NCI-H146 (cell line): ENCODE measurements around the gene CGB1.
A peak's percentile ranks its signal among the peaks of the same experiment; 100 is the strongest.
"Not testable (repeated sequence)": the region's sequence is repeated elsewhere in the genome, so short reads cannot be mapped to it uniquely, and the experiment has no call there.

Source experiments
- DNase-seq: peaks from one replicate; lab custom pipeline; 2025; lab: John Stamatoyannopoulos, UW

CGB1 gene

DNA sequence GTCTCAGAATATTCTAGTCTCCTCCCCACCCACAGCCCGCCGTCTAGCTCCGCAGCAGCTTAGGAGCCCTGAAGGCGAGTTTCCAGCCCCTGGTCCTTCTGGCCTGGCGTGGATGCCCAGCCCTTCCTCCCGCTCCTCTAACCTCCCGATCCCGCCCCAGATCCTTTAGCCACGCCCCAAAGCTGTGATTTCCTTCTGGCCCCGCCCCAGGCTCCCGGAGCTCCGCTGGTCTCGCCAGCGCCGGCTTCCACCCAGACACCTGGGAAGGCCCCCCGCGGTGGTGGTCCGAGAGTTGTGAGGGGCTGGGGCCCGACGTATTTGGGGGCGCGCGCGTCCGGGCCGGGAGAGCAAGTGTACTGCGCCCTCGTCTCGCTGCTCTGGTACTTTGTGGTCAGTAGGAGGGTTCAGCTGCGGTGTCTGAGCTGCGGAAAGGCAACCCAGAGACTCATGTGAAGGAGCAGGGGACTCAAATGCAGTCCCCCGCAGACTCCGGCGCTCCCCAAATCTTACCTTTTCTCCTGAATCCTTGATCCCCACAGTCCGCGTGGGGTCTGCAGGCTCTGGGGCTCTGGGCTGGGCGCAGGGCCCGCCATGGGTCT is 21.0 kb upstream of the CGB1 start, which contains the start of gene CGB7:
Gene CGB7 (minus strand): TSS at position 114 of the 599 bp plus-strand sequence. CDS start 2,374 bp downstream, outside the sequence.
- peak; percentile 56 for DNase-seq

DNA sequence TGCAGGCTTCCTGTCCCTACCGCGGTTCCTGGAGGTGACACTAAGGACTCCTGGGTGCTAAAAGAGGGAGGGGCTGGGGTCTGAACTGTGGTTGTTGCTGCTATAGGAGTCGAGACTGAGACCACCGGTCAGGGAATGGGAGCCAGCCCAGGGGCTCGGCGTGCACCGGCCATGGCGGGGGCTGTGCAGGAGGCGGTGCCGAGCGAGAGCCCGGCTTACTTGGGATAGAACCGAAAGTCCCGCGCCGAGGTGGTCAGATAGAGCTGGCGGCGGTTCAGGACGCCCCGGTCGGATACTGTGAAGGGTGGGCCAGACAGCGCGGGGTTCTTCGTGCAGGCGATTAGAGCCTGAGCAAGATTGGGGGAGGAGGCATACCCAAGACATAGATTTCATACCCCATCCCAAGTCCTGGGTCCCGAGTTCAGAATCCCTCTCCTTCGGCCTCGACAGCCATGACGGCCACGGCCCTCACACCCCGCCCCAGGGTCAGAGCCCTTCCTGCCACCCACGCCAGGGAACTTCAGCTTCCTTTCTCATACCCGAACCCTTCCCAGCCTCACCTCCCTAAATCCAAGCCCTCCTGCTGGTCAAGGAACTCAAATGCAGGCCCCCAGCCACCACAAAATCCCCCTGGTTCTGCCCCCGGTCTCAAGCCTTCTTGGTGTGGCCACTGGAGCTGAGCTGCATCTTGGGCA is 20.4 kb upstream of the CGB1 start:
- DNase-seq = not testable (repeated sequence)

DNA sequence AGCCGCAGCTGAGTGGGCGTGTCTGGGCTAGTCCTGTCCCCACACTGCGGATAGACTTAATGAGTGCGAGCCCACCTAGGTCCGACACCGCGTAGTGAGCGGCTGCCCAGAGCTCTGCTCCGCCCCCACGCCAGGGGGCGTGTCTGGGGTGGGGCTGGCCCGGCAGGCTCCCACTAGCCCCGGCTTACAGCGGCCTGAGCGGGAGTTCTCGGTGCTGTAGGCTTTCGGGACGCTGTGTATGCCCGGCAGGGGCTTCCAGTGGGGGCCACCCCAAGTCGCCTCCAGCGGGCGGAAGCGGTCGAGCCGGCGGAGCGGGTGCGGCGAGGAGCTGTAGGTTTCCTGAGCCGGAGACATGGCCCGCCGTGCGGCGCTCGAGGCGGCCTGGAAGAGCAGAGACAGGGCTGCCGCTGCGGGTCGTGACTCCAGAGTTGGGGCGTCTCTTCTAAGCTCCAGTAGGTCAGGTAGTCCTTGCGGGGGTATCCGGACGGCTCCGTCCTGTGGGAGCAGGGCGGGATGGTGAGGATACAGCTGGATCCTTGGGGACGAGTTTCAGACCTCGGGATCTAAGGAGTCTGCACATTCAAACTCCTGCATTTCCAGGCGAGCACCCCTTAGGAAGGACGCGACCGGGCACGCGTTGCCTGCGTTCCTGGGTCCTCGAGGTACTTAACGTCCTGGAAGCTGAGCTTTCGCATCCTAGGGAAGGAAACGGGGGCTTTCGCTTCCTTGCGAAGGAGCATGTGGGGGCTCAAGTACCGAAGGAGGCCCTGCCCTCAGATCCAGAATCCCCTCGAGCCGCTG is 19.6 kb upstream of the CGB1 start:
- DNase-seq = peak; percentile 59

DNA sequence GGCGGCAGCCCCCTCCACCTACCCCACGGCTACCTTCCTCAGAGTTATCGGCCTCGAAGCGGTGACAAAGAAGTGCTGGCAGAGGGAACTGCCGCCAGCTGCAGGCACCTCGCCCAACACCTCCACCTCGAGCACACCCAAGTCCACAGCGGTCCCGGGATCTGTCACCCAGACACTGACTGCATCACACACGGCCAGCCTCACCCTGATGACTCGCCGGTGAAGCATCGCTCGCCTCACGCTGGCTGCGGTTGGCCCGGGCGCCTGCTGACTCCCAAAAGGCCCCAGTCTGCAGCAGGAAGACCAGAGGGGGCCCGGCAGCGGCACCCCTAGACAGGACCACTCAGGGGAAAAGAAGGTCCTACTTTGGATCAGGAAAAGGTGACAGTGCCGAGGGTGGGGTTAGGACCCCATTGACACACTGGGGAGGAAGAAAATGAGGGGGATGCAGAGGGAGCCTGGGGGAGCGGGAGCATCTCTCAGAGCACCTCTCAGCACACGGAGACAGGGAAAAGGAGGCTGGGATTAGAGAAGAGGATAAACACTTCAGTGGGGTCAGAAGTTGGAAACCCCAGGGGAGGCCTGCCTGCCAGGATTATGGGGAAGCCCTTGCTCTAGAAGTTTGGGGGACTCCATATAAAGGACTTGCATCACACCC is 13.8 kb upstream of the CGB1 start:
- DNase-seq = not testable (repeated sequence)

DNA sequence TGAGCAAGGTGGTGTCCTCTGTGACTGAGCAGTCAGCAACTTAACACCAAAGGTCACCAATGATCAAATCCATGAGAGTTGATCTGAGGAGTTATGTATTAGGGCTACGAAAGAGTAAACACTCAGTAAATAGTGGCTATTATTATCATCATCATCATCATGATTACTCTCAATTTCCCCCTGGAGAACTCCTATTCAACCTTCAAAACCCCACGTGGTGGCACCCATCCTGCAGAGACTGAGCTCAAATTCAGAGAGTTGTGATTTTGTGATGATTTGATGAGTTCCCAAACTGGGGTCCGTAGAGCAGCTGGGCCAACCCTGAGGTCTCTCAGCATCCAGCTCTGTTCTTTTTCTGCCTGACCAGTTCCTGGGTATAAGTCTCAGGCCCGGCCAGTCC is 13.1 kb upstream of the CGB1 start:
- not testable (repeated sequence) for DNase-seq

DNA sequence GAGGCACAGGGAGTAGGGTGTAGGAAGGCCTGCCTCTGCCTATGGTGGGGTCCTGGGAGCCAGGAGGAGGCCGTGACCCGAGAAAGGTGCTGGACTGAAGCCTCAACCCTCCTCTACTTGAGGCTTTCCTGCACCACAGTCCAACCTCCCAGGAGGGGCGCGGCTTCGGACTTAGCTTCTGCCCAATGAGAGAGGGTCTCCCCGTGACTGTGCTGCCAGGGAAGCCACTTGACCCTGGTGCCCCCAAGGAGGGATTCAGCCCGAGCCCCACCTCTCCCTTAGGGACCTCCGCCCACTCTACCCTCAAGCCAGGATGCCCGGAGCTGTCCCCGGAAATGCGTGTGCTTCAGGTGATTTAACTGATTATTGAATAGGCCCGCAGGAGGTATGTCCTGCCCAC is 12.3 kb upstream of the CGB1 start, which contains the start of gene CGB8:
Gene CGB8 (minus strand): TSS at position 101 of the 400 bp plus-strand sequence. CDS start 372 bp downstream, outside the sequence.
- not testable (repeated sequence) for DNase-seq

DNA sequence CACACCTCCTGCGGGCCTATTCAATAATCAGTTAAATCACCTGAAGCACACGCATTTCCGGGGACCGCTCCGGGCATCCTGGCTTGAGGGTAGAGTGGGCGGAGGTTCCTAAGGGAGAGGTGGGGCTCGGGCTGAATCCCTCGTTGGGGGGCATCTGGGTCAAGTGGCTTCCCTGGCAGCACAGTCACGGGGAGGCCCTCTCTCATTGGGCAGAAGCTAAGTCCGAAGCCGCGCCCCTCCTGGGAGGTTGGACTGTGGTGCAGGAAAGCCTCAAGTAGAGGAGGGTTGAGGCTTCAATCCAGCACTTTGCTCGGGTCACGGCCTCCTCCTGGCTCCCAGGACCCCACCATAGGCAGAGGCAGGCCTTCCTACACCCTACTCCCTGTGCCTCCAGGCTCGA is 6.9 kb upstream of the CGB1 start, which contains the start of gene CGB5:
Gene CGB5 (plus strand): TSS at position 301 of the 400 bp plus-strand sequence. CDS start 362 bp downstream, outside the sequence.
- DNase-seq = peak; percentile 30

DNA sequence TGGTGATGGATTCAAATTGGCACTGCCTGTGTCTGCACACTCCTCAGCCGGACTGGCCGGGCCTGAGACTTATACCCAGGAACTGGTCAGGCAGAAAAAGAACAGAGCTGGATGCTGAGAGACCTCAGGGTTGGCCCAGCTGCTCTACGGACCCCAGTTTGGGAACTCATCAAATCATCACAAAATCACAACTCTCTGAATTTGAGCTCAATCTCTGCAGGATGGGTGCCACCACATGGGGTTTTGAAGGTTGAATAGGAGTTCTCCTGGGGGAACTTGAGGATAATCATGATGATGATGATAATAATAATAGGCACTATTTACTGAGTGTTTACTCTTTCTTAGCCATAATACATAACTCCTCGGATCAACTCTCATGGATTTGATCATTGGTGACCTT is 6.0 kb upstream of the CGB1 start:
- DNase-seq = not testable (repeated sequence)

DNA sequence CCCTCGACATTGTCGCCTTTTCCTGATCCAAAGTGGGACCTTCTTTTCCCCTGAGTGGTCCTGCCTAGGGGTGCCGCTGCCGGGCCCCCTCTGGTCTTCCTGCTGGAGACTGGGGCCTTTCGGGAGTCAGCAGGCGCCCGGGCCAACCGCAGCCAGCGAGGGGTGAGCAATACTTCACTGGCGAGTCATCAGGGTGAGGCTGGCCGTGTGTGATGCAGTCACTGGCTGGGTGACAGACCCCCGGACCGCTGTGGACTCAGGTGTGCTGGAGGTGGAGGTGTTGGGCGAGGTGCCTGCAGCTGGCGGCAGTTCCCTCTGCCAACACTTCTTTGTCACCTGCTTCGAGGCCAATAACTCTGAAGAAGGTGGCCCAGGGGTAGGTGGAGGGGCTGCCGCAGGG is 5.5 kb upstream of the CGB1 start:
- no peak for DNase-seq

DNA sequence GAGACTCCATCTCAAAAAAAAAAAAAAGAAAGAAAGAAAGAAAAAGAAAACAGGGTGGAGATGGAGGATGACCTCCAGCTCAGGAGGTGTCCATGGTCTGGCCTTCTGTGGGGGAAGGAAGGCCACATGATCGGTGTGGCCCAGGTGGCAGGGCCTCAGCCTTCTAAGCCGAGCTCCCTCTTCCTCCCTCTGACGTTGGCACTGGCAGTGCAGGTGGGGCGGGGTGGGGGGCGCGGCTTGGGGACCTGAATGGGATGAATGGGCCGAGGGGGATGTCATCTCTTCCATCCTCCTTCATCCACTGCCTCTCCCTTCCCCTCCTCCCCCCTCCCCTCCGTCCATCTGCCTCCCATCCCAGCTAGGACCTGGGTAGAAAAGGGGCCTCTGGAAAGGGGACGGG is 3.0 kb upstream of the CGB1 start:
- not testable (repeated sequence) for DNase-seq

DNA sequence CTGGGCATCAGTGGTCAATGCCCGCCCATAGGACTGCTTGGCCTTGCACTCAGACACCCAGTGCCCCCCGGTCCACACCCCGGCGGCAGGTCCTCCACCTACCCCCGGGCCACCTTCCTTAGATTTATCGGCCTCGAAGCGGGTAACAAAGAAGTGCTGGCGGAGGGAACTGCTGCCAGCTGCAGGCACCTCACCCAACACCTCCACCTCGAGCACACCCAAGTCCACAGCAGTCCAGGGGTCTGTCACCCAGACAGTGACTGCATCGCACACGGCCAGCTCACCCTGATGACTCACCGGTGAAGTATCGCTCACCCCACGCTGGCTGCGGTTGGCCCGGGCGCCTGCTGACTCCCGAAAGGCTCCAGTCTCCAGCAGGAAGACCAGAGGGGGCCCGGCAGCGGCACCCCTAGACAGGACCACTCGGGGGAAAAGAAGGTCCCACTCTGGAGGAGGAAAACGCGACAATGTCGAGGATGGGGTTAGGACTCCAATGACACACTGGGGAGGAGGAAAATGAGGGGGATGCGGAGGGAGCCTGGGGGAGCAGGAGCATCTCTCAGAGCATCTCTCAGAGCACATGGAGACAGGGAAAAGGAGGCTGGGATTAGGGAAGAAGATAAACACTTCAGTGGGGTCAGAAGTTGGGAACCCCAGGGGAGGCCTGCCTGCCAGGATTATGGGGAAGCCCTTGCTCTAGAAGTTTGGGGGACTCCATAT is 2.0 kb upstream of the CGB1 start:
- DNase-seq = not testable (repeated sequence)

DNA sequence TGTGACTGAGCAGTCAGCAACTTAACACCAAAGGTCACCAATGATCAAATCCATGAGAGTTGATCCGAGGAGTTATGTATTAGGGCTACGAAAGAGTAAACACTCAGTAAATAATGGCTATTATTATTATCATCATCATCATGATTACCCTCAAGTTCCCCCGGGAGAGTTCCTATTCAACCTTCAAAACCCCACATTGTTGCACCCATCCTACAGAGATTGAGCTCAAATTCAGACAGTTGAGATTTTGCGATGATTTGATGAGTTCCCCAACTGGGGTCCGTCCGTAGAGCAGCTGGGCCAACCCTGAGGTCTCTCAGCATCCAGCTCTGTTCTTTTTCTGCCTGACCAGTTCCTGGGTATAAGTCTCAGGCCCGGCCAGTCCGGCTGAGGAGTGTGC is 1.4 kb upstream of the CGB1 start:
- DNase-seq = not testable (repeated sequence)

DNA sequence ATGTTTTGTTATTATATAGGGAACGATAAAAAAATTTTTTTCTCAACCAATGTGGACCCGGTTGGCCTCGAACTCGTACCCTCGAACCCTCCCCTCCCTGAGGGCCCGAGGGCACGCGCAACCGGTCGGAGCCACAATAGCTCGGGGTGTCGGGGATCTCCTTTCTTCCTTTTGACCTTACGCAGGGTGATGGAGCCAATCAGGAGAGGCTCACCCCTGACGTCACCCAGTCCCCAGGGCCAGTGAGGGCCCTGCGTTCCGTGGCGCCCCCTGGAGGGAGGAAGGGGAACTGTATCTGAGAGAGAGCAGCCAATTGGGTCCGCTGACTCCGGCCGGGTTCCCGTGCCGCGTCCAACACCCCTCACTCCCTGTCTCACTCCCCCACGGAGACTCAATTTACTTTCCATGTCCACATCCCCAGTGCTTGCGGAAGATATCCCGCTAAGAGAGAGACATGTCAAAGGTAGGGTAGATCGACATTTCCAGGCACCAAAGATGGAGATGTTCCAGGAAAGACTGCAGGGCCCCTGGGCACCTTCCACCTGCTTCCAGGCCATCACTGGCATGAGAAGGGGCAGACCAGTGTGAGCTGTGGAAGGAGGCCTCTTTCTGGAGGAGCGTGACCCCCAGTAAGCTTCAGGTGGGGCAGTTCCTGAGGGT is 4.9 kb downstream of the CGB1 start, which contains the start of gene CGB2:
Gene CGB2 (plus strand): TSS at position 249 of the 660 bp plus-strand sequence. CDS start 206 bp downstream, at position 455.
- peak; percentile 79 for DNase-seq

DNA sequence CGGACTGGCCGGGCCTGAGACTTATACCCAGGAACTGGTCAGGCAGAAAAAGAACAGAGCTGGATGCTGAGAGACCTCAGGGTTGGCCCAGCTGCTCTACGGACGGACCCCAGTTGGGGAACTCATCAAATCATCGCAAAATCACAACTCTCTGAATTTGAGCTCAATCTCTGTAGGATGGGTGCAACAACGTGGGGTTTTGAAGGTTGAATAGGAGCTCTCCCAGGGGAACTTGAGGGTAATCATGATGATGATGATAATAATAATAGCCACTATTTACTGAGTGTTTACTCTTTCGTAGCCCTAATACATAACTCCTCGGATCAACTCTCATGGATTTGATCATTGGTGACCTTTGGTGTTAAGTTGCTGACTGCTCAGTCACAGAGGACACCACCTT is 6.4 kb downstream of the CGB1 start:
- not testable (repeated sequence) for DNase-seq

DNA sequence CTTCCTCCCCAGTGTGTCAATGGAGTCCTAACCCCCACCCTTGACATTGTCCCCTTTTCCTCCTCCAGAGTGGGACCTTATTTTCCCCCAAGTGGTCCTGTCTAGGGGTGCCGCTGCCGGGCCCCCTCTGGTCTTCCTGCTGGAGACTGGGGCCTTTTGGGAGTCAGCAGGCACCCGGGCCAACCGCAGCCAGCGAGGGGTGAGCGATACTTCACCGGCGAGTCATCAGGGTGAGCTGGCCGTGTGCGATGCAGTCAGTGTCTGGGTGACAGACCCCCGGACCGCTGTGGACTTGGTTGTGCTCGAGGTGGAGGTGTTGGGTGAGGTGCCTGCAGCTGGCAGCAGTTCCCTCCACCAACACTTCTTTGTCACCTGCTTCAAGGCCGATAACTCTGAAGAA is 6.9 kb downstream of the CGB1 start:
- not testable (repeated sequence) for DNase-seq

DNA sequence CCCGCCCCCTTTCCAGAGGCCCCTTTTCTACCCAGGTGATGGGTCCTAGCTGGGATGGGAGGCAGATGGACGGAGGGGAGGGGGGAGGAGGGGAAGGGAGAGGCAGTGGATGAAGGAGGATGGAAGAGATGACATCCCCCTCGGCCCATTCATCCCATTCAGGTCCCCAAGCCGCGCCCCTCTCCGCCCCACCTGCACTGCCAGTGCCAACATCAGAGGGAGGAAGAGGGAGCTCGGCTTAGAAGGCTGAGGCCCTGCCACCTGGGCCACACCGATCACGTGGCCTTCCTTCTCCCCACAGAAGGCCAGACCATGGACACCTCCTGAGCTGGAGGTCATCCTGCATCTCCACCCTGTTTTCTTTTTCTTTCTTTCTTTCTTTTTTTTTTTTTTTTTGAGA is 8.0 kb downstream of the CGB1 start:
- DNase-seq = not testable (repeated sequence)

DNA sequence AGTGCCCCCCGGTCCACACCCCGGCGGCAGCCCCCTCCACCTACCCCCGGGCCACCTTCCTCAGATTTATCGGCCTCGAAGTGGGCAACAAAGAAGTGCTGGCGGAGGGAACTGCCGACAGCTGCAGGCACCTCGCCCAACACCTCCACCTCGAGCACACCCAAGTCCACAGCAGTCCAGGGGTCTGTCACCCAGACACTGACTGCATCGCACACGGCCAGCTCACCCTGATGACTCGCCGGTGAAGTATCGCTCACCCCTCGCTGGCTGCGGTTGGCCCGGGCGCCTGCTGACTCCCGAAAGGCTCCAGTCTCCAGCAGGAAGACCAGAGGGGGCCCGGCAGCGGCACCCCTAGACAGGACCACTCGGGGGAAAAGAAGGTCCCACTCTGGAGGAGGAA is 11.1 kb downstream of the CGB1 start:
- DNase-seq = not testable (repeated sequence)

DNA sequence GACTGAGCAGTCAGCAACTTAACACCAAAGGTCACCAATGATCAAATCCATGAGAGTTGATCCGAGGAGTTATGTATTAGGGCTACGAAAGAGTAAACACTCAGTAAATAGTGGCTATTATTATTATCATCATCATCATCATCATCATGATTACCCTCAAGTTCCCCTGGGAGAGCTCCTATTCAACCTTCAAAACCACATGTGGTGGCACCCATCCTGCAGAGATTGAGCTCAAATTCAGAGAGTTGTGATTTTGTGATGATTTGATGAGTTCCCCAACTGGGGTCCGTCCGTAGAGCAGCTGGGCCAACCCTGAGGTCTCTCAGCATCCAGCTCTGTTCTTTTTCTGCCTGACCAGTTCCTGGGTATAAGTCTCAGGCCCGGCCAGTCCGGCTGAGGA is 11.6 kb downstream of the CGB1 start:
- not testable (repeated sequence) for DNase-seq

DNA sequence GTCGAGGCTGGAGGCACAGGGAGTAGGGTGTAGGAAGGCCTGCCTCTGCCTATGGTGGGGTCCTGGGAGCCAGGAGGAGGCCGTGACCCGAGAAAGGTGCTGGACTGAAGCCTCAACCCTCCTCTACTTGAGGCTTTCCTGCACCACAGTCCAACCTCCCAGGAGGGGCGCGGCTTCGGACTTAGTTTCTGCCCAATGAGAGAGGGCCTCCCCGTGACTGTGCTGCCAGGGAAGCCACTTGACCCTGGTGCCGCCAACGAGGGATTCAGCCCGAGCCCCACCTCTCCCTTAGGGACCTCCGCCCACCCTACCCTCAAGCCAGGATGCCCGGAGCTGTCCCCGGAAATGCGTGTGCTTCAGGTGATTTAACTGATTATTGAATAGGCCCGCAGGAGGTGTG is 12.5 kb downstream of the CGB1 start, which contains the start of gene CGB3:
Gene CGB3 (minus strand): TSS at position 101 of the 400 bp plus-strand sequence. CDS start 362 bp downstream, outside the sequence.
- not testable (repeated sequence) for DNase-seq

DNA sequence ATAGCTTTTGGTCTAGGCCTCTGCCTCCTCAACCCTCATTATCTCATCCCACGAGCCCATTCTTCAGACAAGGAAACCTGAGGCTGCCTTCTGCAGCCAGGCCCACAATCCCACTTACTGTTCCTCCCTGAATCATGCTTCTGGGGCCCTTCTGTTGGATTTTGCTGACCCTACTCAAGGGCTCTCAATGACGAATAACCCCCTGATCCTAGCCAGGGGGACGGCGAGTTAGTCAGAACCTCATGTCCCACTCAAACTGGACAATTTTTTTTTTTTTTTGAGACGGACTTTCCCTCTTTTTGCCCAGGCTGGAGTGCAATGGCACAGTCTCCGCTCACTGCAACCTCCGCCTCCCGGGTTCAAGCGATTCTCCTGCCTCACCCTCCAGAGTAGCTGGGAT is 14.6 kb downstream of the CGB1 start:
- DNase-seq = no peak
